Hematopoietic multipotent progenitor cell (in vitro differentiated cells): ENCODE results near the gene CAMK4. TPM values are rescaled to one million over a fixed set of nuclear protein-coding genes. Genes with fewer than 3 reads are reported as not detected.
"Not testable (repeated sequence)": the region's sequence is repeated elsewhere in the genome, so short reads cannot be mapped to it uniquely, and the experiment has no call there.

Experiments
- DNase-seq, 3 donors: peaks; one replicate each; pipeline ENCODE4 v3.0.0-alpha.2; 2011 to 2015; ENCODE audit warnings: low read depth in 2 of 3, low spot score in 2 of 3
- total RNA-seq: library from RNA; depleted of rRNA; stranded (reverse); fragments of >200 nt; gene quantifications from one replicate; pipeline ENCODE4 v1.2.3, GENCODE V29; 2012

CAMK4 gene
- total RNA-seq, 1 donor = 0.27 TPM

GRCh38 chr5:111299831-111300432 is 75.7 kb downstream of the CAMK4 start:
- DNase-seq = no peak

- DNase-seq = no peak
Measured at GRCh38 chr5:111301264-111301663, 77.1 kb downstream of the CAMK4 start.

- not testable (repeated sequence) for DNase-seq
Measured at GRCh38 chr5:111302043-111302442, 77.9 kb downstream of the CAMK4 start.

- DNase-seq = no peak
Measured at GRCh38 chr5:111308951-111309350, 84.8 kb downstream of the CAMK4 start.

- no peak for DNase-seq
Measured at GRCh38 chr5:111309384-111309783, 85.2 kb downstream of the CAMK4 start.

GRCh38 chr5:111310711-111311620 is 86.8 kb downstream of the CAMK4 start:
- DNase-seq = no peak

- no peak for DNase-seq
Measured at GRCh38 chr5:111311666-111312065, 87.5 kb downstream of the CAMK4 start.

- no peak for DNase-seq
Measured at GRCh38 chr5:111313017-111313724, 89.0 kb downstream of the CAMK4 start.

- DNase-seq = no peak
Measured at GRCh38 chr5:111320953-111321352, 96.8 kb downstream of the CAMK4 start.

GRCh38 chr5:111321376-111321775 is 97.2 kb downstream of the CAMK4 start:
- no peak for DNase-seq

GRCh38 chr5:111326551-111326950 is 102.4 kb downstream of the CAMK4 start:
- DNase-seq = no peak

GRCh38 chr5:111337133-111337532 is 112.9 kb downstream of the CAMK4 start:
- DNase-seq = no peak

- DNase-seq = no peak
Measured at GRCh38 chr5:111337688-111338087, 113.5 kb downstream of the CAMK4 start.

- no peak for DNase-seq
Measured at GRCh38 chr5:111345731-111346130, 121.5 kb downstream of the CAMK4 start.

GRCh38 chr5:111347021-111347420 is 122.8 kb downstream of the CAMK4 start:
- no peak for DNase-seq

GRCh38 chr5:111348661-111349329 is 124.6 kb downstream of the CAMK4 start:
- DNase-seq = no peak

GRCh38 chr5:111349429-111349828 is 125.2 kb downstream of the CAMK4 start:
- no peak for DNase-seq

GRCh38 chr5:111353035-111353434 is 128.9 kb downstream of the CAMK4 start:
- DNase-seq = no peak

- not testable (repeated sequence) for DNase-seq
Measured at GRCh38 chr5:111358726-111359125, 134.5 kb downstream of the CAMK4 start.

- no peak for DNase-seq
Measured at GRCh38 chr5:111360173-111360572, 136.0 kb downstream of the CAMK4 start.

- no peak for DNase-seq
Measured at GRCh38 chr5:111364992-111365391, 140.8 kb downstream of the CAMK4 start.
